Ovary (tissue), 3 donors: ENCODE measurements around the gene RNASET2.

Source experiments
- EP300 ChIP-seq: sonication (generic); formaldehyde crosslinking; IDR thresholded peaks from one replicate; pipeline ENCODE4 v1.6.1; 2017; ENCODE audit warnings: antibody characterized with exemption
- POLR2A ChIP-seq: fragments of 450-650 bp; IDR thresholded peaks from one replicate; pipeline ENCODE4 v1.6.1; 2017; ENCODE audit warnings: antibody characterized with exemption, mild to moderate bottlenecking, moderate library complexity
- TF ChIP-seq, protein P1 (sequence below), 3 donors: fragments of 450-650 bp in 2 of 3; fragments of 200-600 bp in 1 of 3; IDR thresholded peaks; one replicate each; pipeline versions ENCODE4 v1.5.1 to v1.8.0; 2016 to 2022; ENCODE audit warnings: antibody characterized with exemption in 3 of 3, mild to moderate bottlenecking in 1 of 3
- donor health status: DM: no; HTN: no; CAD: no.

DNA sequence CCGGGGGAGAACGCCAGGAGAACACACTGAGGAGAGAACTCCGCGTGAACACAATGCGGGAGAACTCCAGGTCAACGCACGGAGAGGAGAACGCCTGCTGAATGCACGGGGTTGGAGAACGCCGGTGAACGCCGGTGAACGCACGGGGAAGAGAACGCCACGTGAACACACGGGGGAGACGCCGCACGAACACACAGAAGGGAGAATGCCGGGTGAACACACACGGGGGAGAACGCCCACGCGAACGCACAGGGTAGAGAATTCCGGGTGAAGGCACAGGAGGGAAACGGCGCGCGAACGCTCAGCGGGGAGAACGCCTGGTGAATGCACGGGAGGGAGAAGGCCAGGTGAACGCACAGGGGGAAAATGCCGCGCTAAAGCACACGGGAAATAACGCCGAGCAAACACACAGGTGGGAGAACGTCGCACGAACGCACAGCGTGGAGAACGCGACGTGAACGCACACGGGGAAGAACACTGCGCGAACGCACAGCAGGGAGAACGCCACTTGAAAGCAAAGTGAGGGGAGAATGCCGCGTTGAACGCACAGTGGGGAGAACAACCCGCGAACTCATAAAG, 56.1 kb downstream of the RNASET2 start:
- TF ChIP-seq, protein P1, sequence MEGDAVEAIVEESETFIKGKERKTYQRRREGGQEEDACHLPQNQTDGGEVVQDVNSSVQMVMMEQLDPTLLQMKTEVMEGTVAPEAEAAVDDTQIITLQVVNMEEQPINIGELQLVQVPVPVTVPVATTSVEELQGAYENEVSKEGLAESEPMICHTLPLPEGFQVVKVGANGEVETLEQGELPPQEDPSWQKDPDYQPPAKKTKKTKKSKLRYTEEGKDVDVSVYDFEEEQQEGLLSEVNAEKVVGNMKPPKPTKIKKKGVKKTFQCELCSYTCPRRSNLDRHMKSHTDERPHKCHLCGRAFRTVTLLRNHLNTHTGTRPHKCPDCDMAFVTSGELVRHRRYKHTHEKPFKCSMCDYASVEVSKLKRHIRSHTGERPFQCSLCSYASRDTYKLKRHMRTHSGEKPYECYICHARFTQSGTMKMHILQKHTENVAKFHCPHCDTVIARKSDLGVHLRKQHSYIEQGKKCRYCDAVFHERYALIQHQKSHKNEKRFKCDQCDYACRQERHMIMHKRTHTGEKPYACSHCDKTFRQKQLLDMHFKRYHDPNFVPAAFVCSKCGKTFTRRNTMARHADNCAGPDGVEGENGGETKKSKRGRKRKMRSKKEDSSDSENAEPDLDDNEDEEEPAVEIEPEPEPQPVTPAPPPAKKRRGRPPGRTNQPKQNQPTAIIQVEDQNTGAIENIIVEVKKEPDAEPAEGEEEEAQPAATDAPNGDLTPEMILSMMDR (IDR thresholded peaks at IDR 0.05): no peak
- TF ChIP-seq EP300 (no peak), POLR2A (no peak)
